PFSK-1 (cell line): ENCODE measurements around the gene AP1B1.

Source experiments
- FOXP2 ChIP-seq: optimal IDR thresholded peaks from 2 replicates; pipeline ENCODE3; 2011; ENCODE audit warnings: borderline replicate concordance, control low read depth, inconsistent platforms; ENCODE audit not compliant: insufficient read depth; ENCODE audit errors: extremely low read length, extremely low read depth
- POLR2AphosphoS5 ChIP-seq: IDR thresholded peaks from 2 replicates; pipeline ENCODE4 v1.6.1; 2012; ENCODE audit warnings: low read depth, mild to moderate bottlenecking, control low read depth, low read length, moderate library complexity

DNA sequence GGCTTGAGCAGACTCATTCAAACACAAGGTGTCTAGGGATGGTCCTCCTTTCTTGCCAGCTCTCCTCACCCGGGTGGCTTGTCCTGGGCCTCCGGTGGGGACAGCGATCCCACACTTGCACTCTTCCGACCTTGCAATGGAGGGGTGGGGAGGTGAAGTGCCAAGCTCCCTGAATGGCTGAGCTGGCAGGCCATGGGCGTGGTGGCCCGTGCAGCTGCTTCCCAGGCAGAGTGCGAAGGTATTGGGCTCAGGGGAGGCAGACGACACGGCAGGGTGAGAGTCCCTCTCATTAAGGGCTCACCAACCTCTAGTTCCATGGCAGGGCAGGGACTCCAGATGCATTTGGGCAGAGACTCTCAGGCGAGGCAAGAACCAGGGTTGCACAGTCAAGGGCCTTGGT lies 61.9 kb downstream of the AP1B1 start:
- TF ChIP-seq FOXP2, result no peak
- no peak for TF ChIP-seq POLR2AphosphoS5
